GM12878 (cell line): Measurements from ENCODE around the gene PATL1. TPM values are rescaled to one million over a fixed set of nuclear protein-coding genes. Genes with fewer than 3 reads are reported as not detected.

ENCODE experiments used
- ATAC-seq: fragments of 200-7000 bp; cut with Tn5 transposase; 3 replicates; pipeline ENCODE4 v1.9.1; 2020; ENCODE audit warnings: mild to moderate bottlenecking, moderate library complexity
- BruUV-seq: library from RNA; stranded (reverse); fragments of 400-500 nt; replicated peaks from 2 replicates; lab custom pipeline; 2021; lab: Mats Ljungman, UMichigan
- CTCF ChIA-PET: fragments of 300-600 bp; sonication (Branson Sonifier 250); formaldehyde crosslinking; extraction: SDS; loops from one replicate; lab custom pipeline; 2021; ENCODE audit warnings: inconsistent platforms; lab: Yijun Ruan, JAX
- POLR2A ChIA-PET: fragments of 350-600 bp; formaldehyde crosslinking; extraction: SDS; loops from one replicate; lab custom pipeline; 2021; ENCODE audit warnings: inconsistent platforms; lab: Charles Lee
- RAD21 ChIA-PET: fragments of 300-600 bp; sonication (Branson Sonifier 250); formaldehyde crosslinking; loops from one replicate; lab custom pipeline; 2023; ENCODE audit warnings: antibody characterized with exemption; ENCODE audit not compliant: unreplicated experiment; lab: Charles Lee
- SMC1A ChIA-PET: fragments of 300-600 bp; sonication (Branson Sonifier 250); formaldehyde crosslinking; loops from one replicate; lab custom pipeline; 2023; ENCODE audit not compliant: unreplicated experiment, uncharacterized antibody; lab: Charles Lee
- DNase-seq: peaks from one replicate; pipeline ENCODE4 v3.0.0-alpha.2; 2011; ENCODE audit warnings: low read depth, low spot score
- FAIRE-seq: peaks from 3 replicates; lab custom pipeline; 2011; peaks lifted over from hg19 to GRCh38; lab: Jason Lieb, UNC
- H2AFZ ChIP-seq: 2 replicates; pipeline ENCODE4 v1.6.0; 2011; ENCODE audit warnings: low read depth, low read length, control low read depth; ENCODE audit not compliant: control insufficient read depth
- H3K27ac ChIP-seq: 2 replicates; pipeline ENCODE4 v1.5.1; 2011; ENCODE audit warnings: control low read depth; ENCODE audit not compliant: control insufficient read depth, insufficient read depth
- H3K27me3 ChIP-seq, 2 experiments: replicated peaks in 1 of 2; 2 replicates each; pipeline versions ENCODE4 v1.6.0 to v1.6.1; 2011; ENCODE audit warnings: low read length in 1 of 2; ENCODE audit not compliant: control insufficient read depth in 2 of 2, insufficient read depth in 2 of 2
- H3K36me3 ChIP-seq, 2 experiments: 2 replicates each; pipeline ENCODE4 v1.5.1; 2011; ENCODE audit warnings: low read length in 1 of 2; ENCODE audit not compliant: control insufficient read depth in 2 of 2, insufficient read depth in 2 of 2
- H3K4me1 ChIP-seq: 2 replicates; pipeline ENCODE4 v1.6.1; 2011; ENCODE audit warnings: mild to moderate bottlenecking, low read length, moderate library complexity, mixed read lengths; ENCODE audit not compliant: control insufficient read depth, insufficient read depth
- H3K4me2 ChIP-seq: 2 replicates; pipeline ENCODE4 v1.6.0; 2011; ENCODE audit warnings: control low read depth; ENCODE audit not compliant: control insufficient read depth, insufficient read depth
- H3K4me3 ChIP-seq: fragments of 200-600 bp; sonication (generic); 2 replicates; pipeline ENCODE4 v1.5.1; 2016
- H3K79me2 ChIP-seq: 2 replicates; pipeline ENCODE4 v1.6.0; 2011; ENCODE audit warnings: low read length; ENCODE audit not compliant: control insufficient read depth, insufficient read depth
- H3K9ac ChIP-seq: 2 replicates; pipeline ENCODE4 v1.8.0; 2011; ENCODE audit warnings: low read length, control low read depth, mixed read lengths; ENCODE audit not compliant: control insufficient read depth, insufficient read depth
- H3K9me3 ChIP-seq: replicated peaks from 3 replicates; pipeline ENCODE4 v1.5.1; 2011; ENCODE audit warnings: mild to moderate bottlenecking, low read length; ENCODE audit not compliant: control insufficient read depth, insufficient read depth
- H4K20me1 ChIP-seq: 2 replicates; pipeline ENCODE4 v1.6.0; 2011; ENCODE audit not compliant: control insufficient read depth, insufficient read depth
- ETV6 ChIP-seq, 2 experiments: fragments of 450-650 bp in 1 of 2; IDR thresholded peaks in 1 of 2; conservative IDR thresholded peaks in 1 of 2; 2 replicates each; pipeline ENCODE4 v1.6.1; 2014; ENCODE audit warnings: antibody characterized with exemption in 1 of 2, borderline replicate concordance in 1 of 2, low read depth in 1 of 2, mild to moderate bottlenecking in 1 of 2, moderate library complexity in 1 of 2
- FOS ChIP-seq: IDR thresholded peaks from 3 replicates; pipeline ENCODE4 v1.6.1; 2011; ENCODE audit warnings: borderline replicate concordance; ENCODE audit not compliant: insufficient read length; ENCODE audit errors: extremely low read depth
- FOXM1 ChIP-seq: IDR thresholded peaks from 2 replicates; pipeline ENCODE4 v1.6.1; 2012; ENCODE audit warnings: low read depth, mild to moderate bottlenecking, inconsistent platforms, low read length, moderate library complexity
- JUNB ChIP-seq: IDR thresholded peaks from 2 replicates; pipeline ENCODE4 v1.6.1; 2016; ENCODE audit warnings: antibody characterized with exemption, mild to moderate bottlenecking
- KLF5 ChIP-seq: fragments of 450-650 bp; IDR thresholded peaks from 2 replicates; pipeline ENCODE4 v1.6.1; 2014; ENCODE audit warnings: mild to moderate bottlenecking; ENCODE audit not compliant: partially characterized antibody
- MEF2B ChIP-seq: fragments of 450-650 bp; IDR thresholded peaks from 2 replicates; pipeline ENCODE4 v1.6.1; 2018; ENCODE audit warnings: mild to moderate bottlenecking, moderate library complexity; ENCODE audit not compliant: partially characterized antibody, poor library complexity, severe bottlenecking
- NR2F1 ChIP-seq: fragments of 450-650 bp; conservative IDR thresholded peaks from 2 replicates; pipeline ENCODE4 v1.6.1; 2017; ENCODE audit warnings: mild to moderate bottlenecking
- PML ChIP-seq: IDR thresholded peaks from 2 replicates; pipeline ENCODE4 v1.6.1; 2012; ENCODE audit warnings: low read length, inconsistent platforms
- SMARCA5 ChIP-seq: fragments of 450-650 bp; IDR thresholded peaks from 2 replicates; pipeline ENCODE4 v1.6.1; 2017; ENCODE audit warnings: mild to moderate bottlenecking
- SRF ChIP-seq, 2 experiments: IDR thresholded peaks; 2 replicates each; pipeline ENCODE4 v1.6.1; 2011; ENCODE audit warnings: low read depth in 2 of 2, low read length in 2 of 2, mild to moderate bottlenecking in 1 of 2, moderate library complexity in 1 of 2
- SUPT20H ChIP-seq: IDR thresholded peaks from 2 replicates; pipeline ENCODE4 v1.6.1; 2011; ENCODE audit warnings: low read depth, mild to moderate bottlenecking, low read length, moderate library complexity, borderline replicate concordance; ENCODE audit not compliant: control insufficient read depth
- TCF12 ChIP-seq: IDR thresholded peaks from 2 replicates; pipeline ENCODE4 v1.6.1; 2011; ENCODE audit warnings: low read depth, mild to moderate bottlenecking, low read length
- WGBS: methylation state at CpG from one replicate; pipeline ENCODE4 v1.1.6; 2016; ENCODE audit warnings: low lambda C conversion rate; ENCODE audit not compliant: insufficient replicate concordance, insufficient coverage; ENCODE audit errors: missing lambda C conversion rate; 5-methylcytosine and 5-hydroxymethylcytosine counted together
- in situ Hi-C: fragments of 300-500 bp; cut with MboI; formaldehyde crosslinking; loops from 9 replicates; pipeline ENCODE4 v1.14.3; 2018; ENCODE audit warnings: mixed read lengths
- intact Hi-C: fragments of 100-400 bp; cut with micrococcal nuclease; formaldehyde crosslinking; loops from one replicate; pipeline ENCODE4 v1.14.2; 2022; ENCODE audit not compliant: unreplicated experiment
- polyA plus RNA-seq, 11 experiments: library from polyadenylated mRNA; depleted of rRNA in 4 of 11; unstranded in 6 of 11; stranded (reverse) in 5 of 11; fragments of >200 nt; fragmentation: Nextera tagmentation in 4 of 11; fragmentation: Illumina TruSeq in 1 of 11; extraction: Ambion mirVana in 4 of 11; extraction: Trizol in 1 of 11; gene quantifications; 1 replicate in 1 of 11; 2 replicates in 10 of 11; pipeline versions ENCODE4 v1.2.1 to v1.2.3, GENCODE V29; 2011 to 2016; ENCODE audit warnings: inconsistent platforms in 2 of 11, missing spikeins in 2 of 11, low read depth in 1 of 11
- total RNA-seq, 4 experiments: library from RNA; depleted of rRNA in 3 of 4; stranded (reverse); fragments of >200 nt in 3 of 4; fragmentation: Illumina TruSeq in 1 of 4; extraction: Trizol in 1 of 4; gene quantifications; 2 replicates each; pipeline versions ENCODE4 v1.2.1 to v1.2.3, GENCODE V29; 2013 to 2021
- TF ChIP-seq, protein P1 (sequence below): fragments of 450-650 bp; IDR thresholded peaks from 2 replicates; pipeline ENCODE4 v1.6.1; 2016; ENCODE audit warnings: mild to moderate bottlenecking
- TF ChIP-seq, protein P2 (sequence below), 3 experiments: IDR thresholded peaks in 2 of 3; conservative IDR thresholded peaks in 1 of 3; 2 replicates each; pipeline ENCODE4 v1.5.1; 2011; ENCODE audit warnings: low read depth in 3 of 3, low read length in 3 of 3, mild to moderate bottlenecking in 3 of 3, control low read depth in 2 of 3, moderate library complexity in 2 of 3, inconsistent platforms in 1 of 3, mixed read lengths in 1 of 3; ENCODE audit not compliant: control insufficient read depth in 2 of 3, insufficient read depth in 1 of 3; ENCODE audit errors: extremely low read depth in 1 of 3

Gene PATL1
- total and polyA plus RNA-seq, 10 of the 15 experiments (the other 5 are each of a cell fraction or from before 2014, with no cell fraction given), result 5.3 to 62.0 (median 14.9) TPM

DNA sequence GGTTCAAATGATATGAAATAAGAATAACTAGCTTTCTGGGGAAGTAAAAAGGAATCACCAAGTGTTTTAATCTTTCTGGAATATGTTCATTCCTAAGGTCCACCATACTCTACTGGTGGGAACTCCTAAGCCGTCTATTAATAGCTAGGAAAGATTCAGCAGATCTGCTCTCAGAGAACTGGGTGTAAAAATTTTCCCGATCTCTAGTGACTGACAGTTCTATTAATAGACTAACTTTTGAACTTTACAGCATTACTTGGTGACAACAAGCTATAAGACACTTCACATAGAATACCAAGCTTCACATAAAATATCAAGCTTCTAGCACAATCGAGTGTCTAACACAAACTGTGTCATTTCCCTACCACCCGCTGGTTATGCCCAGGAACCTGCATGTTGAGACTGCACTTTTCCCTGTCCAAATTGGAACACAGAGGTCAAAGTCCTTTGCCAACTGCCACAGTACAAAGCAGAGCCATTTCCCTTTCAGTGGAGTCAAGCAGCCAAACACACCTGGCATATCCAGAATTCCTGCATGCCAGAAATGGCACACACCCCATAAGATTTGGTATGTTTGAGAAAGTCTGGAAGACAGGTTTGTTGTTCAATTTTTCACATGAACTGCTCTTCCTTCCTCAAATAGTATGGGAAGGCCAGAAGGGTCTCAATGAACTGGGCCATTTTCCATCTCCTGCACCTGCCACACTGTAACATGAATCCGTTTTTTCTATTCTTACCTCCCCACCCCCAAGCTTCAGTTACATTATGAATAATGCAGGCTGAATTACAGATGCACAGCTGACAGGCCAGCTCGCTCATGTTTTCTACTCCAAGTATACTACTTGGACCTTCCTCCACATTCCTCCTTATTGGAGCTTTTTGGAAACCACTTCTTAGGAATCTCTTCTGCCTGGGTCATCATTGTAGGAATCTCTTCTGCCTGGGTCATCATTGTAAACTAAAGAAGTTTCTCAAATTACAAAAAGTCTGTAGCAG, 57.0 kb downstream of the PATL1 start:
- TF ChIP-seq FOS, result no peak
- no peak for TF ChIP-seq SUPT20H
- TF ChIP-seq SMARCA5, result no peak
- TF ChIP-seq PML, result no peak
- no peak for TF ChIP-seq ETV6 (conservative IDR thresholded peaks at IDR 0.05 in 1 of 2, IDR thresholded peaks at IDR 0.05 in 1 of 2; ENCODE audit: borderline replicate concordance in 1 of 2, low read depth in 1 of 2)
- TF ChIP-seq MEF2B, result no peak
- TF ChIP-seq KLF5, result no peak
- TF ChIP-seq, protein P1, sequence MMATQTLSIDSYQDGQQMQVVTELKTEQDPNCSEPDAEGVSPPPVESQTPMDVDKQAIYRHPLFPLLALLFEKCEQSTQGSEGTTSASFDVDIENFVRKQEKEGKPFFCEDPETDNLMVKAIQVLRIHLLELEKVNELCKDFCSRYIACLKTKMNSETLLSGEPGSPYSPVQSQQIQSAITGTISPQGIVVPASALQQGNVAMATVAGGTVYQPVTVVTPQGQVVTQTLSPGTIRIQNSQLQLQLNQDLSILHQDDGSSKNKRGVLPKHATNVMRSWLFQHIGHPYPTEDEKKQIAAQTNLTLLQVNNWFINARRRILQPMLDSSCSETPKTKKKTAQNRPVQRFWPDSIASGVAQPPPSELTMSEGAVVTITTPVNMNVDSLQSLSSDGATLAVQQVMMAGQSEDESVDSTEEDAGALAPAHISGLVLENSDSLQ, result peak; percentile 29; the same call in 1 of the 2 replicates
- no peak for TF ChIP-seq NR2F1
- TF ChIP-seq JUNB, result 0 out of 2 replicates have a peak, but pooled peaks have one; percentile 15
- TF ChIP-seq, protein P2, sequence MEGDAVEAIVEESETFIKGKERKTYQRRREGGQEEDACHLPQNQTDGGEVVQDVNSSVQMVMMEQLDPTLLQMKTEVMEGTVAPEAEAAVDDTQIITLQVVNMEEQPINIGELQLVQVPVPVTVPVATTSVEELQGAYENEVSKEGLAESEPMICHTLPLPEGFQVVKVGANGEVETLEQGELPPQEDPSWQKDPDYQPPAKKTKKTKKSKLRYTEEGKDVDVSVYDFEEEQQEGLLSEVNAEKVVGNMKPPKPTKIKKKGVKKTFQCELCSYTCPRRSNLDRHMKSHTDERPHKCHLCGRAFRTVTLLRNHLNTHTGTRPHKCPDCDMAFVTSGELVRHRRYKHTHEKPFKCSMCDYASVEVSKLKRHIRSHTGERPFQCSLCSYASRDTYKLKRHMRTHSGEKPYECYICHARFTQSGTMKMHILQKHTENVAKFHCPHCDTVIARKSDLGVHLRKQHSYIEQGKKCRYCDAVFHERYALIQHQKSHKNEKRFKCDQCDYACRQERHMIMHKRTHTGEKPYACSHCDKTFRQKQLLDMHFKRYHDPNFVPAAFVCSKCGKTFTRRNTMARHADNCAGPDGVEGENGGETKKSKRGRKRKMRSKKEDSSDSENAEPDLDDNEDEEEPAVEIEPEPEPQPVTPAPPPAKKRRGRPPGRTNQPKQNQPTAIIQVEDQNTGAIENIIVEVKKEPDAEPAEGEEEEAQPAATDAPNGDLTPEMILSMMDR (IDR thresholded peaks at IDR 0.05 in 2 of 3, conservative IDR thresholded peaks at IDR 0.05 in 1 of 3; ENCODE audit: control insufficient read depth in 2 of 3, extremely low read depth in 1 of 3, insufficient read depth in 1 of 3, low read depth in 3 of 3, low read length in 3 of 3), result no peak
- no peak for TF ChIP-seq TCF12
- TF ChIP-seq FOXM1, result no peak
- no peak for TF ChIP-seq SRF (IDR thresholded peaks at IDR 0.05; ENCODE audit: low read depth in 2 of 2, low read length in 2 of 2)
- Histone ChIP-seq H3K27me3 (no peaks in the 10 kb centered on the region), H2AFZ (no peak overlapping the region), H3K4me1 (no peaks in the 10 kb centered on the region; the same call in none of the 2 replicates), H3K79me2 (peaks cover 38% of the 10 kb centered on the region), H3K4me3 (peak overlapping the region; percentile 49), H3K9ac (no peak overlapping the region; the same call in 1 of the 2 replicates), H4K20me1 (no peaks in the 10 kb centered on the region), H3K27ac (no peak overlapping the region), H3K36me3 (peaks cover 2 to 17% of the 10 kb centered on the region in 2 experiments), H3K4me2 (peak overlapping the region; percentile 40), H3K9me3 (no peaks in the 10 kb centered on the region)
- no TSS peak for BruUV-seq
- ChIA-PET RAD21 (interaction anchor here (1.0 to 2.4 kb wide), 5 partner anchors 9 to 75 kb away, joined by 4 to 7 read pairs (median 4); no protein-coding TSS in a partner anchor), POLR2A (interaction anchor here (0.5 to 2.8 kb wide), 5 partner anchors 10 to 99 kb away, joined by 3 to 16 read pairs (median 3); partner anchors contain the start of gene PATL1), CTCF (interaction anchor here (0.6 to 4.1 kb wide), 6 partner anchors 41 to 434 kb away, joined by 3 to 20 read pairs (median 4); no protein-coding TSS in a partner anchor), SMC1A (interaction anchor here (0.7 to 2.3 kb wide), 9 partner anchors 19 to 455 kb away, joined by 3 to 8 read pairs (median 3); no protein-coding TSS in a partner anchor)
- in situ Hi-C loops, result no loop called here
- no peak for DNase-seq
- no peak for FAIRE-seq
- 83% methylated on average over 6 of the region's 6 CpGs for WGBS
- intact Hi-C loops, result no loop called here
- ATAC-seq, result no peak
